SHP77 (cell line): ENCODE measurements around the gene CWC27.
"Not testable (repeated sequence)": the region's sequence is repeated elsewhere in the genome, so short reads cannot be mapped to it uniquely, and the experiment has no call there.

Experiments
- DNase-seq, 2 experiments: peaks; one replicate each; lab custom pipeline; 2025; lab: John Stamatoyannopoulos, UW

Gene CWC27

DNA sequence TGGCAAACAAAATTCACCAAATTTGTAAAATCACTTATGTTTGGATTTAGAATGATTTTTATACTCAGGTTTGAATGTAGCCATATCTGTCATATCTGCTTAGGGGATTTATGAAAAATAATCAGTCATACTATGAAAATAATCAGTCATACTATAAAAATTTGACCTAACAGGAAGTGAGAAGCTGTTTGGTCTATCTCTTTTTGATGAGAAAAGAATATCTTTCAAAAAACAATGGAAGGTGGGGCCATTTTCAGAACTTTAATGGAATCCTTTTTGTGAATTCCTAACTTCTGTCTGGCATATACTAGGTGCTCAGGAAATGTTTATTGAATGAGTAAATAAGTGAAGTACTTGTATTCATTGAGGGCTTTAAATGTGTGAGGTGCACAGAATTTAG, 70.1 kb downstream of the CWC27 start:
- DNase-seq, result no peak

- DNase-seq, result no peak
Observed at GRCh38 chr5:64839936-64840335, 71.2 kb downstream of the CWC27 start.

DNA sequence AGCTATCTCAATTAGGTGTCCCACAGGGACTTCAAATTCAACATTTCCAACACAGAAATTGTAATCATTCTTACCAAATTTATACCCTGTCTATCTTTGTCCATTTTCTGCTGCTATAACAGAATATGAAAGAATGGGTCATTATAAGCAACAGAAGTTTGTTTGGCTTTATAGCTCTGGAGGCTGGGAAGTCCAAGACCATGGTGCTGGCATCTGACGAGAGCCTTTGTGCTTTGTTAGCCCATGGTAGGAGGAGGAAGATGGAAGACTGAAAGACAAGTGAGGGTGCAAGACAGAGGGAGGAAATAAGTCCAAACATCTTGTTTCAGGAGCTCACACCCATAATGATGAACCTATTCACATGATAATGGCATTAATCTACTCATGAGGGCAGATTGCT, 72.2 kb downstream of the CWC27 start:
- no peak for DNase-seq

- DNase-seq, result no peak
Observed at GRCh38 chr5:64853777-64854176, 85.0 kb downstream of the CWC27 start.

DNA sequence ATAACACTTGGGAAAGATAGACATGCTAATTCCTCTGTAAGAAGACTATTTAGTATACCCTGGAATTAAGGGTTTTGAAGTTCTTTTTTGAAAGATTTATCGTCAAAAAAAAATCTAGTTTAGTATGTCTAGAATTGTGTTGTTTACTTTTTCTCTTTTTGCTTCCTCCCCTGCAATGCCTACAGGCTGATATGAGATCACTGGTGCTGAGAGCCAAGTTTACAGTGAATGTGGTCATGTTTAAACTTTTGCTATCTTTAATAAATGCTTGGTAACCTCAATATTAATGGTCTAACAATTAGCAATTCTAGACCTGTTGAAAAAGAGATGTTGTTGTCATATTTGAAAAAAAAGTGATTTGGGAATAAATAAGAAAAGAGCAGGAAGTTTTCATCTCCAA, 86.1 kb downstream of the CWC27 start:
- DNase-seq, result no peak

DNA sequence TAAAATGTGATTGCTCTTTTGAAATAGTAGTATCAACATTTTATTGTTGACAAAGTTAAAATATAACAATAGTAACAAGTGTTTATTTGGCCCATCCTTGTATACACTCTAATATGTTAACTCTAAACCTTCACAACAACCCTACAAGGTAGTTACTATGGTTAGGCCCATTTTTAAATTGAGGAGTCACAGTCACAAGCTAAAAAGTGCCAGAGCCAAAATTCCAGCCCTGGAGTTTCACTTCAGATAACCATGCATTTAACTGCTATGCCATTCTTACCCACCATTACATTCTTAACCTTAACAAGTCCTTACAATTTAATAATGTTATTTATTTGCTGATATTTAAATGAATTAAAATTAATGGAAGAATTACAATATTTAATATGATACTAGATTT, 91.2 kb downstream of the CWC27 start:
- DNase-seq, result no peak

- DNase-seq, result no peak
Observed at GRCh38 chr5:64861281-64861680, 92.6 kb downstream of the CWC27 start.

- DNase-seq, result no peak
Observed at GRCh38 chr5:64864171-64864570, 95.4 kb downstream of the CWC27 start.

DNA sequence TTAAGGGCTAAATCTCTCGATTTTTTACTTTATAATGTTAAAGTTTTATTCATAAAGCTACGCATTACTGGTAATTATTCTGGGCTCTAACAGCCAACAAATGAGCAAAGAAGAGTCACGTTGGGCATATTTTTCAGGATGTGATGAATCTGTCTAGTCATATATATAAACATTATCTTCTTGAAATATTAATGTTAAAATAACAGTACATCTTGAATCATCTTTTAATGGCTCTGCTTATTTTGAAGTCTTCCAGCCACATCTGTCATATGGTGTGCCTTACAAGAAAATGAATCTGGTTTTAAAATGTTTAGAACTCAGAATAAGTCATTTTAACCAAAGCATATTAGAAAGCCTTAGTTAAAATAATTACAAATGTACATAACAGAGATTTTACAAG, 96.9 kb downstream of the CWC27 start:
- DNase-seq, result no peak

DNA sequence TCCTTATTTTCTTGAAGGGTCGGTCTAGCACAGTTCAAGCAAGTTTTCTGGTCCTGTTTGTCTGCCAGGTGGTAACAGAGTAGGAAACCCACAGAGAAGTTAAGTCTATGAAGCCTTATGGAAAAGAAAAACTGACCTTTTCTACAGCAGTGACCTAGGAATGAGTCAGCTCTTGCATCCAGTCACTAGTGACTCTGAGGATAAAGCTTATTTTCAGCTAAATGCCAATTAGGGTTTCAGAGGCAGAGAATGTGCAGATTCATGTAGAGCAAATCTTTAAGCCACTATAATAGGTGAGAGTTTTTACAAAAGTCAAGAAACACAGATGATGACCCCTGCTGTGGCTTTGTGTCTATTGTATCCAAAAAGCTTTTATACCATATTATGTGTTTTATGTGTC, 100.7 kb downstream of the CWC27 start:
- DNase-seq, result no peak

GRCh38 chr5:64872044-64872443, 103.3 kb downstream of the CWC27 start:
- no peak for DNase-seq

DNA sequence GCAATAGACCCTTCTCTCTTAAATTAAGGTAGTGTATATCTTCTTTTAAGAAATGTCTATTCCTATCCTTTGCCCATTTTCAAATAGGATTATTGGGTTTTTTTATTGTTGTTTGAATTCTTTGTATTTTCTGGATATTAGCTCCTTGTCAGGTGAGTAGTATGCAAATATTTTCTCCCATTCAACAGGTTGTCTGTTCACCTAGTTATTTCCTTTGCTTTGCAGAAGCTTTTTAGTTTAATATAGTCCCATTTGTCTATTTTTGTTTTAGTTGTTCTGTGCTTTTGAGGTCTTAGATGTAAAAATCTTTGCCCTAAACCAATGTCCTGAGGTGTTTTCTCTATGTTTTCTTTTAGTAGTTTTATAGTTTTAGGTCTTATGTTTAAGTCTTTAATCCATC, 104.7 kb downstream of the CWC27 start:
- no peak for DNase-seq

GRCh38 chr5:64874753-64875152, 106.0 kb downstream of the CWC27 start:
- DNase-seq, result no peak

GRCh38 chr5:64876203-64876602, 107.5 kb downstream of the CWC27 start:
- no peak for DNase-seq

- no peak for DNase-seq
Observed at GRCh38 chr5:64880821-64881220, 112.1 kb downstream of the CWC27 start.

DNA sequence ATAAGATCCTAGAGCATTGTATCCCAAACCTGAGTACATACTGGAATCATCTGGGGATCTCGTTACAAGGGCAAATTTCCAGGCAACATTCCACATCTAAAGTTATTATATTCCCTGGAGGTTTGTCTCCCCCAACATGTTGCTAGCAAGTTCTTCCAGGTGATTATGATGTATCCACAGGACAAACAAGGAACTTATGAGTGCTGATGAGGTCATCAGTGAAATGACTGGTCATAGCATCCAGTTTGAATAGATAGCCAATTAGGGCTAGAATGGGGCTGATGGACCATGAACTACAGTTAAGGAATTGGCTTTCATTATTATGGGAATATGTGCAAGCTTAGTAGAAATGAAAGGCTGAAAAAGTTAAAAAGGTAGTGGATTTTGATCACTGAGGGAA, 115.2 kb downstream of the CWC27 start:
- DNase-seq, result no peak

DNA sequence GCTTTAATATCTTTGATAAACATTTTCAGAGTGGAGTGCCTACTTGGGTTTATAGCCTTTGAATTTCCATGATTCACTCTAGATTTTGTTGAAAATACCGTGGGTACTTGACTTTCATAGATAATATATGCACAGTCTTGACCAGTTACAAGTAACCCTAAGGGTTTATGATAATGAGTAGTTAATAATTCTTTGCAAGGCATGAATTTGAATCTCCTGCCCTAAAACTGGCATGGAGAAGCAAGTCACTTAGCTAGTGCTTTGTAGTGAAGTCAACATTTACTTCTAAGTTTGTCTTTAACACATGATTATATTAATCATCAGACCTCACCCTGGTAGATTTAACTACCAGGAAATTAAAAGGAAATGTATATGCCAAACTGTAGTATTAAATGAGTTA, 115.8 kb downstream of the CWC27 start:
- DNase-seq, result no peak

- DNase-seq, result no peak
Observed at GRCh38 chr5:64887910-64888309, 119.2 kb downstream of the CWC27 start.

DNA sequence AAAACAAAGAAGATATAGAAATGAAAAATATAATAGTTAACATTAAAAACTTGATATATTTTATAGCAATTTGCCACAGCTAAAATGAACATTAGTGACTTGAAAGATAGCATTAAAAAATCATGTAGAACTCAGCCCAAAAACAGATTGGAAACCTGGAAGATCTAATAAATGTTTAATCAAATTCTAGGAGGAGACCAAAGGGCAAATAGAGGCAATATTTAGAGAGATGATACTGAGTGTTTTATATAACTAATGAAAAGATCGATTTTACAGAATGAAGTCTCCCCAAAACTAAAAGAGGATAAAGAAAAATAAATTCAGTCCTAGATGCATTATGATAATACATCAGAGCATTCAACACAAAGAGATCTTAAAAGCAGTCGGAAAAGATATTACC, 127.0 kb downstream of the CWC27 start:
- DNase-seq, result no peak

- no peak for DNase-seq
Observed at GRCh38 chr5:64899838-64900237, 131.1 kb downstream of the CWC27 start.

- no peak for DNase-seq
Observed at GRCh38 chr5:64900618-64901017, 131.9 kb downstream of the CWC27 start.

DNA sequence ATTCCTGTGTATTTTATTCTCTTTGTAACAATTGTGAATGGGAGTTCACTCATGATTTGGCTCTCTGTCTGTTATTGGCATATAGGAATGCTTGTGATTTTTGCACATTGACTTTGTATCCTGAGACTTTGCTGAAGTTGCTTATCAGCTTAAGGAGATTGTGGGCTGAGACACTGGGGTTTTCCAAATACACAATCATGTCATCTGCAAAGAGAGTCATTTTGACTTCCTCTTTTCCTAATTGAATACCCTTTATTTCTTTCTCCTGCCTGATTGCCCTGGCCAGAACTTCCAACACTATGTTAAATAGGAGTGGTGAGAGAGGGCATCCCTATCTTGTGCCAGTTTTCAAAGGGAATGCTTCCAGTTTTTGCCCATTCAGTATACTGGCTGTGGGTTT, 138.7 kb downstream of the CWC27 start:
- not testable (repeated sequence) for DNase-seq

- no peak for DNase-seq
Observed at GRCh38 chr5:64914396-64914795, 145.7 kb downstream of the CWC27 start.

DNA sequence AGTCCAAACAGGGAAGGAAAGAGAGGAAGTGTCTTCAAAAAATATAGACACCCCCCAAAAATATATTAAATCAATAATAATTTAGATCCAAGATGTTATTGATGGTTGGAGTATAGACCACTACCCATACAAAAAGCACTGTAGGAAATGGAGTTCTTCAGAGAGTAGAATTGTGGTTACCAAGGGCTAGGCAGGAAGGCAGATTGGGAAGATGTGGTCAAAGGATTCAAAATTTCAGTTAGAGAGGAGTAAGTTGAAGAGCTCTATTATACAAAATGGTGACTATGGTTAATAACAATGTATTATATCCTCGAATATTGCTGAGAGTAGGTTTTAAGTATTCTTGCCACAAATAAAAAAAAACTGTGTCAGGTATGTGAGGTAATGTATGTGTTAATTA, 149.4 kb downstream of the CWC27 start:
- DNase-seq, result no peak

DNA sequence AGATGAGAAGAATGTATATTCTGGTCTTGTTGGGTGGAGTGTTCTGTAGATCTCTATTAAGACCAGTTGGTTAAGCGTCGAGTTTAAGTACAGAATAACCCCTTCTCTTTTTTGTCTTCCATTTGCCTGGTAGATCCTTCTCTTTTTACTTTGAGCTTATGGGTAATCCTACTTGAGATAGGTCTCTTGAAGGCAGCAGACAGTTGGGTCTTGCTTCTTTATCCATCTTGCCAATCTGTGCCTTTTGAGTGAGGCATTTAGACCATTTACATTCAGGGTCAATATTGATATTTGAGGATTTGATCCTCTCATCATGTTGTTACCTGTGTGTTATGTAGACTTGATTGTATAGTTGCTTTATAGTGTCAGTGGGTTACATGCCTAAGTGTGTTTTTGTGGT, 152.7 kb downstream of the CWC27 start:
- no peak for DNase-seq
